Esophagus muscularis mucosa (tissue), 4 donors: ENCODE measurements around the gene ZNF408.

Experiments
- CTCF ChIP-seq, 3 experiments: fragments of 200-600 bp in 2 of 3; fragments of 450-650 bp in 1 of 3; sonication (generic) in 2 of 3; IDR thresholded peaks; one replicate each; pipeline ENCODE4 v1.5.1; 2017 to 2019; ENCODE audit warnings: antibody characterized with exemption in 3 of 3, mild to moderate bottlenecking in 2 of 3, moderate library complexity in 1 of 3
- EP300 ChIP-seq: sonication (generic); formaldehyde crosslinking; IDR thresholded peaks from one replicate; pipeline ENCODE4 v1.6.1; 2017; ENCODE audit warnings: antibody characterized with exemption
- POLR2A ChIP-seq: fragments of 450-650 bp; IDR thresholded peaks from one replicate; pipeline ENCODE4 v1.6.1; 2017; ENCODE audit warnings: antibody characterized with exemption, moderate library complexity, mild to moderate bottlenecking, low read depth
- POLR2AphosphoS5 ChIP-seq, 2 donors: sonication (generic); formaldehyde crosslinking; IDR thresholded peaks; one replicate each; pipeline ENCODE4 v1.6.1; 2017; ENCODE audit warnings: antibody characterized with exemption in 2 of 2

DNA sequence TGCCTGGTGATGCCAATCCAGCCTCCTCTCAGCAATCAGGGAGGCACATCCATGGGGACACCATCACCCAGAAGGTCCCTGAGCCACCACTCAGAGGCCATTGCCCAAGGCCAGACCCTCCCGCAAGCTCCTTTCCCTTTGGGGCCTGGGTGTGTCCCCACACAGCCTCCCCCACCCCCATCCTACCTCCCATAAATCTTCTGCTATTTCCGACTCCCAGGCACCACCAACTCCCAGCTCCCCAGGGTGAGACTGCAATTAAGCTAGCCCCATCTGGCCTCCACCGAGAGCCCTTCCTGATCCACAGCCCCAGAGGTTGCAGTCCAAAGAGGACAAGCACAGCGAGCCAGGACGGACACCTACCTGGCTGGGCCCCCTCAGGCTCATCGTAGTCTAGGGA lies 6.8 kb upstream of the ZNF408 start:
- TF ChIP-seq CTCF (IDR thresholded peaks at IDR 0.05) (no peak), EP300 (no peak), POLR2A (no peak), POLR2AphosphoS5 (IDR thresholded peaks at IDR 0.05) (no peak)
